ENCODE measurements around the gene CHRNB2. TPM values are rescaled to one million over a fixed set of nuclear protein-coding genes. Genes with fewer than 3 reads are reported as not detected.

CHRNB2 gene
- total RNA-seq, 1 experiment from 2014 or later, result 3.2 TPM

- POLR2A ChIA-PET (ENCODE audit: low non-redundant PET), result no interaction called here
- peaks cover 96% of the 10 kb centered on the region for H3K36me3 ChIP-seq (ENCODE audit: insufficient read depth, low read length, poor library complexity, severe bottlenecking)
- CTCF ChIA-PET, result no interaction called here
Measured at GRCh38 chr1:154593390-154593789, 25.8 kb downstream of the CHRNB2 start.

GRCh38 chr1:154594811-154595210 is 27.2 kb downstream of the CHRNB2 start:
- Histone ChIP-seq H3K9me3 (ENCODE audit: low read depth, low read length, poor library complexity, severe bottlenecking) (no peaks in the 10 kb centered on the region), H3K36me3 (ENCODE audit: insufficient read depth, low read length, poor library complexity, severe bottlenecking) (peaks cover 87% of the 10 kb centered on the region), H3K27me3 (replicated peaks; ENCODE audit: insufficient read depth, low read depth, low read length, poor library complexity) (no peaks in the 10 kb centered on the region), H3K27ac (ENCODE audit: low read depth, low read length, poor library complexity, severe bottlenecking) (no peak overlapping the region), H3K4me1 (ENCODE audit: insufficient read depth, low read length, poor library complexity, severe bottlenecking) (no peaks in the 10 kb centered on the region), H3K4me3 (ENCODE audit: low read depth, low read length, poor library complexity, severe bottlenecking) (no peak overlapping the region)
- no peak for DNase-seq (ENCODE audit: low spot score)
- intact Hi-C loops (cut with micrococcal nuclease; ENCODE audit: unreplicated experiment), result no loop called here
- POLR2A ChIA-PET (ENCODE audit: low non-redundant PET), result no interaction called here
- CTCF ChIA-PET, result no interaction called here
- TF ChIP-seq EZH2 (IDR thresholded peaks at IDR 0.05; ENCODE audit: borderline replicate concordance, low read depth, low read length, poor library complexity, severe bottlenecking), result no peak
- TF ChIP-seq, protein P1, sequence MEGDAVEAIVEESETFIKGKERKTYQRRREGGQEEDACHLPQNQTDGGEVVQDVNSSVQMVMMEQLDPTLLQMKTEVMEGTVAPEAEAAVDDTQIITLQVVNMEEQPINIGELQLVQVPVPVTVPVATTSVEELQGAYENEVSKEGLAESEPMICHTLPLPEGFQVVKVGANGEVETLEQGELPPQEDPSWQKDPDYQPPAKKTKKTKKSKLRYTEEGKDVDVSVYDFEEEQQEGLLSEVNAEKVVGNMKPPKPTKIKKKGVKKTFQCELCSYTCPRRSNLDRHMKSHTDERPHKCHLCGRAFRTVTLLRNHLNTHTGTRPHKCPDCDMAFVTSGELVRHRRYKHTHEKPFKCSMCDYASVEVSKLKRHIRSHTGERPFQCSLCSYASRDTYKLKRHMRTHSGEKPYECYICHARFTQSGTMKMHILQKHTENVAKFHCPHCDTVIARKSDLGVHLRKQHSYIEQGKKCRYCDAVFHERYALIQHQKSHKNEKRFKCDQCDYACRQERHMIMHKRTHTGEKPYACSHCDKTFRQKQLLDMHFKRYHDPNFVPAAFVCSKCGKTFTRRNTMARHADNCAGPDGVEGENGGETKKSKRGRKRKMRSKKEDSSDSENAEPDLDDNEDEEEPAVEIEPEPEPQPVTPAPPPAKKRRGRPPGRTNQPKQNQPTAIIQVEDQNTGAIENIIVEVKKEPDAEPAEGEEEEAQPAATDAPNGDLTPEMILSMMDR (conservative IDR thresholded peaks at IDR 0.05; ENCODE audit: low read depth, low read length), result no peak
- BruUV-seq (replicated peaks), result no TSS peak

More at GRCh38 chr1:154593390-154593789, 25.8 kb downstream of the CHRNB2 start:
- TF ChIP-seq EZH2 (IDR thresholded peaks at IDR 0.05; ENCODE audit: borderline replicate concordance, low read depth, low read length, poor library complexity, severe bottlenecking), result no peak
- TF ChIP-seq, protein P1 (conservative IDR thresholded peaks at IDR 0.05; ENCODE audit: low read depth, low read length), result no peak
- Histone ChIP-seq H3K9me3 (ENCODE audit: low read depth, low read length, poor library complexity, severe bottlenecking) (no peaks in the 10 kb centered on the region), H3K4me1 (ENCODE audit: insufficient read depth, low read length, poor library complexity, severe bottlenecking) (no peaks in the 10 kb centered on the region), H3K27me3 (replicated peaks; ENCODE audit: insufficient read depth, low read depth, low read length, poor library complexity) (no peaks in the 10 kb centered on the region), H3K4me3 (ENCODE audit: low read depth, low read length, poor library complexity, severe bottlenecking) (no peak overlapping the region), H3K27ac (ENCODE audit: low read depth, low read length, poor library complexity, severe bottlenecking) (no peak overlapping the region)
- intact Hi-C loops (cut with micrococcal nuclease; ENCODE audit: unreplicated experiment), result no loop called here
- no TSS peak for BruUV-seq (replicated peaks)
- no peak for DNase-seq (ENCODE audit: low spot score)

DNA sequence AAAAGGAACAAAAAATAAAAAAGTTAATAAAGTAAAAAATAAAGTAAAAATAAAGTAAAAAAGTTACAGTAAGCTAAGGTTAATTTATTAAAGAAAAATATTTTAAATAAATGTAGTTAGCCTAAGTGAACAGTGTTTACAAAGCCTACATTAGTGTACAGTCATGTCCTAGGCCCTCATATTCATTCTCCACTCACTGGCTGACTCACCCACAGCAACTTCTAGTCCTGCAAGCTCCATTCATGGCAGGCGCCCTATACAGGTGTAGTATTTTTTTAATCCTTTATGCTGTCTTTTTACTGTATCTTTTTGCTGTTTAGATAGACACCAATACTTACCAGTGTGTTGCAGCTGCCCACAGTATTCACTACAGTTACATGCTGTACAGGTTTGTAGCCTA is 28.0 kb downstream of the CHRNB2 start:
- no peaks in the 10 kb centered on the region for H3K27me3 ChIP-seq (replicated peaks; ENCODE audit: insufficient read depth, low read depth, low read length, poor library complexity)
- BruUV-seq (replicated peaks), result no TSS peak
- ChIA-PET CTCF (no interaction called here), POLR2A (ENCODE audit: low non-redundant PET) (no interaction called here)
- peaks cover 80% of the 10 kb centered on the region for H3K36me3 ChIP-seq (ENCODE audit: insufficient read depth, low read length, poor library complexity, severe bottlenecking)
- TF ChIP-seq EZH2 (IDR thresholded peaks at IDR 0.05; ENCODE audit: borderline replicate concordance, low read depth, low read length, poor library complexity, severe bottlenecking), result no peak
- TF ChIP-seq, protein P1 (conservative IDR thresholded peaks at IDR 0.05; ENCODE audit: low read depth, low read length), result no peak
- H3K27ac ChIP-seq (ENCODE audit: low read depth, low read length, poor library complexity, severe bottlenecking), result no peak overlapping the region
- DNase-seq (ENCODE audit: low spot score), result no peak
- H3K9me3 ChIP-seq (ENCODE audit: low read depth, low read length, poor library complexity, severe bottlenecking), result no peaks in the 10 kb centered on the region
- intact Hi-C loops (cut with micrococcal nuclease; ENCODE audit: unreplicated experiment), result no loop called here
- H3K4me3 ChIP-seq (ENCODE audit: low read depth, low read length, poor library complexity, severe bottlenecking), result no peak overlapping the region
- no peaks in the 10 kb centered on the region for H3K4me1 ChIP-seq (ENCODE audit: insufficient read depth, low read length, poor library complexity, severe bottlenecking)

Data from A673 (cell line).